ENCODE data around the gene FAM3C. TPM values are rescaled to one million over a fixed set of nuclear protein-coding genes. Genes with fewer than 3 reads are reported as not detected.

Gene FAM3C
- total and polyA plus RNA-seq, 8 donors = 15.2 to 147 (median 26.0) TPM

- H3K27ac ChIP-seq = no peak overlapping the region
- intact Hi-C loops (cut with DNase I; ENCODE audit: low total_unique reads) = no loop called here
- H3K4me3 ChIP-seq = no peak overlapping the region
- TF ChIP-seq POLR2A (IDR thresholded peaks at IDR 0.05) = no peak
- TF ChIP-seq CTCF (IDR thresholded peaks at IDR 0.05) = no peak
- TF ChIP-seq POLR2AphosphoS5 (IDR thresholded peaks at IDR 0.05) = no peak
- no peak for TF ChIP-seq EP300 (IDR thresholded peaks at IDR 0.05)
- WGBS, 5 donors = 95 to 97% (median 96%) methylated on average over 4 of the region's 4 CpGs
- H3K4me1 ChIP-seq = peaks cover 11 to 14% (median 13%) of the 10 kb centered on the region in 4 donors
- peaks cover 0 to 4% (median 0%) of the 10 kb centered on the region in 4 donors for H3K36me3 ChIP-seq
- H3K9me3 ChIP-seq = no peaks in the 10 kb centered on the region
- peaks cover 4 to 67% (median 35%) of the 10 kb centered on the region in 3 donors for H3K27me3 ChIP-seq
- DNase-seq = no peak
Observed at GRCh38 chr7:121334376-121334775, 61.7 kb downstream of the FAM3C start.

GRCh38 chr7:121331574-121331973 lies 64.5 kb downstream of the FAM3C start:
- no peaks in the 10 kb centered on the region for H3K36me3 ChIP-seq
- no peaks in the 10 kb centered on the region for H3K9me3 ChIP-seq
- H3K27me3 ChIP-seq = peaks cover 4 to 90% (median 51%) of the 10 kb centered on the region in 3 donors
- DNase-seq = no peak
- 52 to 68% (median 62%) methylated on average over 5 of the region's 5 CpGs for WGBS, 5 donors
- intact Hi-C loops (cut with DNase I; ENCODE audit: low total_unique reads) = no loop called here
- peaks cover 17 to 24% (median 20%) of the 10 kb centered on the region in 4 donors for H3K4me1 ChIP-seq
- no peak overlapping the region for H3K27ac ChIP-seq
- H3K4me3 ChIP-seq = no peak overlapping the region
- TF ChIP-seq POLR2A (IDR thresholded peaks at IDR 0.05) (no peak), POLR2AphosphoS5 (IDR thresholded peaks at IDR 0.05) (no peak)

- Histone ChIP-seq H3K4me3 (no peak overlapping the region), H3K4me1 (peaks cover 17 to 24% (median 20%) of the 10 kb centered on the region in 4 donors), H3K36me3 (no peaks in the 10 kb centered on the region), H3K27me3 (peaks cover 4 to 87% (median 51%) of the 10 kb centered on the region in 3 donors), H3K27ac (no peak overlapping the region), H3K9me3 (no peaks in the 10 kb centered on the region)
- WGBS, 5 donors = 65 to 80% (median 69%) methylated on average over 4 of the region's 4 CpGs
- DNase-seq = no peak
- intact Hi-C loops (cut with DNase I; ENCODE audit: low total_unique reads) = no loop called here
- no peak for TF ChIP-seq POLR2A (IDR thresholded peaks at IDR 0.05)
- TF ChIP-seq POLR2AphosphoS5 (IDR thresholded peaks at IDR 0.05) = no peak
- TF ChIP-seq CTCF (IDR thresholded peaks at IDR 0.05) = no peak
- TF ChIP-seq EP300 (IDR thresholded peaks at IDR 0.05) = no peak
Observed at GRCh38 chr7:121331048-121331447, 65.1 kb downstream of the FAM3C start.

- Histone ChIP-seq H3K27ac (no peak overlapping the region), H3K4me1 (peaks cover 17 to 24% (median 20%) of the 10 kb centered on the region in 4 donors), H3K36me3 (no peaks in the 10 kb centered on the region), H3K9me3 (no peaks in the 10 kb centered on the region), H3K27me3 (peaks cover 4 to 84% (median 51%) of the 10 kb centered on the region in 3 donors), H3K4me3 (peak overlapping the region; percentile 34 to 53 (median 42))
- DNase-seq = peak in 1 of 2 donors; percentile 53
- no peak for TF ChIP-seq CTCF (IDR thresholded peaks at IDR 0.05)
- TF ChIP-seq POLR2A (IDR thresholded peaks at IDR 0.05) = no peak
- no peak for TF ChIP-seq POLR2AphosphoS5 (IDR thresholded peaks at IDR 0.05)
- no peak for TF ChIP-seq EP300 (IDR thresholded peaks at IDR 0.05)
- WGBS, 5 donors = 2 to 4% (median 3%) methylated on average over 52 of the region's 52 CpGs
- intact Hi-C loops (cut with DNase I; ENCODE audit: low total_unique reads) = no loop called here
Observed at GRCh38 chr7:121330053-121330833, 65.9 kb downstream of the FAM3C start.

Data from stomach (tissue), 9 donors.